H1 (cell line): Measurements from ENCODE around the gene GALNTL6. TPM values are rescaled to one million over a fixed set of nuclear protein-coding genes. Genes with fewer than 3 reads are reported as not detected.

ENCODE experiments used
- CTCF ChIA-PET: fragments of 300-600 bp; sonication (Branson Sonifier 250); formaldehyde crosslinking; loops from one replicate; lab custom pipeline; 2021; ENCODE audit not compliant: partially characterized antibody; lab: Charles Lee
- POLR2A ChIA-PET: fragments of 300-600 bp; sonication (Branson Sonifier 250); formaldehyde crosslinking; loops from one replicate; lab custom pipeline; 2021; ENCODE audit warnings: inconsistent platforms; ENCODE audit not compliant: partially characterized antibody; lab: Charles Lee
- DNase-seq, 2 experiments: peaks; one replicate each; pipeline versions ENCODE4 v3.0.0 to v3.0.0-alpha.2; 2010 to 2022; ENCODE audit warnings: low spot score in 2 of 2, low read depth in 1 of 2, mixed read lengths in 1 of 2
- FAIRE-seq: peaks from 2 replicates; lab custom pipeline; 2011; peaks lifted over from hg19 to GRCh38; lab: Jason Lieb, UNC
- H2AFZ ChIP-seq: 2 replicates; pipeline ENCODE4 v1.8.1; 2012; ENCODE audit warnings: low read length, inconsistent platforms
- H2AK5ac ChIP-seq: 2 replicates; pipeline ENCODE4 v1.6.1; 2013; ENCODE audit warnings: low read depth, low read length
- H2BK120ac ChIP-seq: replicated peaks from 2 replicates; pipeline ENCODE3; 2013; ENCODE audit warnings: low read depth, low read length, inconsistent platforms
- H2BK12ac ChIP-seq: 2 replicates; pipeline ENCODE4 v1.6.1; 2013; ENCODE audit warnings: low read depth, low read length
- H2BK15ac ChIP-seq: 2 replicates; pipeline ENCODE4 v1.6.1; 2013; ENCODE audit warnings: low read length
- H2BK20ac ChIP-seq: 2 replicates; pipeline ENCODE4 v1.6.1; 2013; ENCODE audit warnings: low read length
- H2BK5ac ChIP-seq: 2 replicates; pipeline ENCODE4 v1.6.1; 2013; ENCODE audit warnings: low read depth, low read length
- H3K14ac ChIP-seq: 2 replicates; pipeline ENCODE4 v1.6.1; 2013; ENCODE audit warnings: inconsistent platforms; ENCODE audit not compliant: insufficient read length
- H3K18ac ChIP-seq: 2 replicates; pipeline ENCODE4 v1.6.1; 2013; ENCODE audit warnings: low read length; ENCODE audit errors: extremely low read depth
- H3K23ac ChIP-seq: 2 replicates; pipeline ENCODE4 v1.6.1; 2013; ENCODE audit warnings: inconsistent platforms; ENCODE audit not compliant: insufficient read length
- H3K23me2 ChIP-seq: 2 replicates; pipeline ENCODE4 v1.6.1; 2013; ENCODE audit warnings: low read depth, low read length
- H3K27ac ChIP-seq: 2 replicates; pipeline ENCODE4 v1.6.1; 2011; ENCODE audit warnings: low read depth, low read length, inconsistent platforms
- H3K27me3 ChIP-seq, 4 experiments: replicated peaks in 1 of 4; 1 replicate in 1 of 4; 2 replicates in 3 of 4; pipeline versions ENCODE4 v1.6.1 to v1.8.1; 2011 to 2013; ENCODE audit warnings: low read length in 3 of 4, mild to moderate bottlenecking in 3 of 4, inconsistent platforms in 2 of 4, mixed read lengths in 2 of 4, moderate library complexity in 1 of 4; ENCODE audit not compliant: control insufficient read depth in 3 of 4, insufficient read depth in 3 of 4; ENCODE audit errors: extremely low read depth in 1 of 4
- H3K36me3 ChIP-seq, 4 experiments: 2 replicates each; pipeline versions ENCODE4 v1.6.1 to v1.8.1; 2011 to 2013; ENCODE audit warnings: mild to moderate bottlenecking in 4 of 4, low read length in 3 of 4, moderate library complexity in 2 of 4, control low read depth in 1 of 4, inconsistent platforms in 1 of 4; ENCODE audit not compliant: insufficient read depth in 4 of 4, control insufficient read depth in 2 of 4
- H3K4ac ChIP-seq: replicated peaks from 2 replicates; pipeline ENCODE3; 2013; ENCODE audit warnings: low read length, low read depth, mixed read lengths, inconsistent platforms; ENCODE audit not compliant: insufficient read length
- H3K4me1 ChIP-seq, 4 experiments: replicated peaks in 1 of 4; 1 replicate in 1 of 4; 2 replicates in 3 of 4; pipeline versions ENCODE4 v1.6.1 to v1.8.1; 2011 to 2013; ENCODE audit warnings: low read length in 3 of 4, inconsistent platforms in 2 of 4, mixed read lengths in 1 of 4; ENCODE audit not compliant: insufficient read depth in 4 of 4, control insufficient read depth in 3 of 4
- H3K4me2 ChIP-seq, 2 experiments: 2 replicates each; pipeline versions ENCODE4 v1.6.1 to v1.8.1; 2011 to 2013; ENCODE audit warnings: low read depth in 2 of 2, low read length in 2 of 2, control low read depth in 1 of 2, inconsistent platforms in 1 of 2, mild to moderate bottlenecking in 1 of 2; ENCODE audit not compliant: insufficient read depth in 1 of 2
- H3K4me3 ChIP-seq, 4 experiments: fragments of 200-600, 300-600 bp in 1 of 4; sonication (generic), shearing (Covaris generic), sonication (Bioruptor Twin) in 1 of 4; 2 replicates each; pipeline versions ENCODE4 v1.5.1 to v1.8.1; 2011 to 2016; ENCODE audit warnings: low read length in 4 of 4, low read depth in 3 of 4, control low read depth in 2 of 4, inconsistent platforms in 2 of 4, mild to moderate bottlenecking in 2 of 4, mixed read lengths in 1 of 4, moderate library complexity in 1 of 4; ENCODE audit not compliant: insufficient read depth in 2 of 4; ENCODE audit errors: extremely low read depth in 1 of 4
- H3K56ac ChIP-seq: replicated peaks from 2 replicates; pipeline ENCODE3; 2013; ENCODE audit warnings: low read depth, mild to moderate bottlenecking, mixed read lengths, low read length, inconsistent platforms; ENCODE audit not compliant: insufficient read length
- H3K79me1 ChIP-seq: 2 replicates; pipeline ENCODE4 v1.6.1; 2013; ENCODE audit warnings: low read depth, low read length, control low read depth
- H3K79me2 ChIP-seq, 2 experiments: 2 replicates each; pipeline versions ENCODE4 v1.6.1 to v1.8.1; 2012 to 2013; ENCODE audit warnings: low read length in 2 of 2, mild to moderate bottlenecking in 2 of 2, inconsistent platforms in 1 of 2; ENCODE audit not compliant: insufficient read depth in 2 of 2, control insufficient read depth in 1 of 2
- H3K9ac ChIP-seq, 4 experiments: replicated peaks in 1 of 4; 1 replicate in 1 of 4; 2 replicates in 3 of 4; pipeline versions ENCODE4 v1.6.1 to v1.8.1; 2011 to 2013; ENCODE audit warnings: low read depth in 3 of 4, low read length in 3 of 4, control low read depth in 2 of 4, mild to moderate bottlenecking in 2 of 4, moderate library complexity in 2 of 4, inconsistent platforms in 1 of 4; ENCODE audit errors: extremely low read depth in 1 of 4
- H3K9me3 ChIP-seq, 2 experiments: 2 replicates each; pipeline versions ENCODE4 v1.6.1 to v1.8.1; 2012 to 2013; ENCODE audit warnings: mild to moderate bottlenecking in 2 of 2, moderate library complexity in 2 of 2, control low read depth in 1 of 2, inconsistent platforms in 1 of 2, low read depth in 1 of 2, low read length in 1 of 2, mixed read lengths in 1 of 2; ENCODE audit not compliant: insufficient read depth in 2 of 2
- H4K20me1 ChIP-seq, 2 experiments: replicated peaks in 1 of 2; 2 replicates each; pipeline versions ENCODE3 to v1.8.1; 2011 to 2013; ENCODE audit warnings: inconsistent platforms in 2 of 2, low read length in 2 of 2, mild to moderate bottlenecking in 1 of 2; ENCODE audit not compliant: insufficient read depth in 2 of 2, control insufficient read depth in 1 of 2
- H4K5ac ChIP-seq: 2 replicates; pipeline ENCODE4 v1.6.1; 2013; ENCODE audit warnings: low read length, low read depth, mixed read lengths, inconsistent platforms; ENCODE audit not compliant: insufficient read length
- H4K8ac ChIP-seq: 2 replicates; pipeline ENCODE4 v1.8.0; 2013; ENCODE audit warnings: mild to moderate bottlenecking, moderate library complexity, low read length, inconsistent platforms; ENCODE audit not compliant: insufficient read depth; ENCODE audit errors: extremely low read depth
- H4K91ac ChIP-seq: replicated peaks from 2 replicates; pipeline ENCODE3; 2013; ENCODE audit warnings: low read length, mixed read lengths, inconsistent platforms; ENCODE audit not compliant: insufficient read length
- CEBPB ChIP-seq: IDR thresholded peaks from 2 replicates; pipeline ENCODE4 v1.6.1; 2012; ENCODE audit warnings: low read depth, low read length
- TCF12 ChIP-seq: IDR thresholded peaks from 2 replicates; pipeline ENCODE4 v1.6.1; 2011; ENCODE audit warnings: low read depth, mild to moderate bottlenecking, low read length
- WGBS, 2 experiments: shearing (Covaris generic) in 1 of 2; methylation state at CpG; one replicate each; pipeline versions ENCODE4 v1.1.6 to v1.1.7; 2013 to 2015; ENCODE audit warnings: low lambda C conversion rate in 2 of 2, mixed read lengths in 2 of 2, inconsistent platforms in 1 of 2, low coverage in 1 of 2, missing lambda C conversion rate in 1 of 2; ENCODE audit not compliant: insufficient replicate concordance in 2 of 2, insufficient coverage in 1 of 2, insufficient read length in 1 of 2; ENCODE audit errors: extremely low coverage in 1 of 2, missing lambda C conversion rate in 1 of 2; 5-methylcytosine and 5-hydroxymethylcytosine counted together
- polyA plus RNA-seq, 7 experiments: library from polyadenylated mRNA; depleted of rRNA in 3 of 7; stranded (reverse) in 5 of 7; unstranded in 2 of 7; fragments of >200 nt in 5 of 7; fragments of 200-250 nt in 2 of 7; gene quantifications; 1 replicate in 5 of 7; 2 replicates in 1 of 7; 4 replicates in 1 of 7; pipeline versions ENCODE4 v1.2.1 to v1.2.3, GENCODE V29; 2011 to 2013; ENCODE audit warnings: missing spikeins in 2 of 7, mixed read lengths in 2 of 7
- total RNA-seq: library from RNA; stranded (reverse); fragmentation: NEBNext Ultra II Directional; extraction: Animal tissue kit (Norgen Biotek cat#: 25700); gene quantifications from 2 replicates; pipeline ENCODE4 v1.2.1, GENCODE V29; 2021
- TF ChIP-seq, protein P1 (sequence below): IDR thresholded peaks from 2 replicates; pipeline ENCODE4 v1.6.1; 2012; ENCODE audit warnings: low read length, inconsistent platforms

GALNTL6 gene
- total and polyA plus RNA-seq, 2 of the 8 experiments (the other 6 are each of a cell fraction or from before 2014, with no cell fraction given), result 0.03 to 0.32 TPM

DNA sequence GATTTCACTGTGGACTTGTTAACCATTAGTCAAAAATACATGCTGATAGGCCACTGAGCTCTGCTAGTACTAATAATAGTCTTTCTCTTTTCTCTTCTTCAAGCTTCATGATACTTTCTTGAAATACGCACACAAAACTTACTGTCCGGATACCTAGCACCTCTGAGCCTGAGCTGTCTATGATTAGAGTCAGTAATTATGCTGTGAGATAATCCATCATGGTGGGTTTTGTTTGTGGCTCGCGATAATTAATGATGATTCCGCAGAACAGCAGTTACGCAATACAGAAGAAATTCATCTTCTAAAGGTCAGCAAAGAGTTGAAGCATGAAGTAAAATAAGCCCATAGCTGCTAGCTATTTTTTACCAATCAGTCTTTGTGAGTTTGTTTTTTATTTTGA is 843.9 kb downstream of the GALNTL6 start:
- no peak overlapping the region for H2BK15ac ChIP-seq
- H3K4ac ChIP-seq, result no peak overlapping the region
- no peak overlapping the region for H3K23ac ChIP-seq
- POLR2A ChIA-PET, result no interaction called here
- no peak for FAIRE-seq
- no peak overlapping the region for H4K5ac ChIP-seq
- no peak overlapping the region for H3K4me2 ChIP-seq
- H3K56ac ChIP-seq, result no peak overlapping the region
- no peak for DNase-seq
- H3K36me3 ChIP-seq, result no peaks in the 10 kb centered on the region
- WGBS, 2 experiments, result 96% methylated on average over 6 of the region's 6 CpGs; no CpG with 5 or more reads in 1 of the 2 experiments
- peak; percentile 83 for TF ChIP-seq CEBPB
- no peak for TF ChIP-seq TCF12
- TF ChIP-seq, protein P1, sequence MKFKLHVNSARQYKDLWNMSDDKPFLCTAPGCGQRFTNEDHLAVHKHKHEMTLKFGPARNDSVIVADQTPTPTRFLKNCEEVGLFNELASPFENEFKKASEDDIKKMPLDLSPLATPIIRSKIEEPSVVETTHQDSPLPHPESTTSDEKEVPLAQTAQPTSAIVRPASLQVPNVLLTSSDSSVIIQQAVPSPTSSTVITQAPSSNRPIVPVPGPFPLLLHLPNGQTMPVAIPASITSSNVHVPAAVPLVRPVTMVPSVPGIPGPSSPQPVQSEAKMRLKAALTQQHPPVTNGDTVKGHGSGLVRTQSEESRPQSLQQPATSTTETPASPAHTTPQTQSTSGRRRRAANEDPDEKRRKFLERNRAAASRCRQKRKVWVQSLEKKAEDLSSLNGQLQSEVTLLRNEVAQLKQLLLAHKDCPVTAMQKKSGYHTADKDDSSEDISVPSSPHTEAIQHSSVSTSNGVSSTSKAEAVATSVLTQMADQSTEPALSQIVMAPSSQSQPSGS, result no peak
- H3K27ac ChIP-seq, result no peak overlapping the region
- no peak overlapping the region for H2BK120ac ChIP-seq
- no peak overlapping the region for H2BK5ac ChIP-seq
- H4K20me1 ChIP-seq, result no peaks in the 10 kb centered on the region
- no peaks in the 10 kb centered on the region for H3K79me1 ChIP-seq
- H3K79me2 ChIP-seq, result no peaks in the 10 kb centered on the region
- H2BK20ac ChIP-seq, result no peak overlapping the region
- no peak overlapping the region for H4K91ac ChIP-seq
- no peaks in the 10 kb centered on the region for H3K9me3 ChIP-seq
- no peak overlapping the region for H3K9ac ChIP-seq
- no peaks in the 10 kb centered on the region for H3K23me2 ChIP-seq
- H4K8ac ChIP-seq, result no peak overlapping the region
- H2AFZ ChIP-seq, result no peak overlapping the region
- no peak overlapping the region for H3K4me3 ChIP-seq
- H2AK5ac ChIP-seq, result no peak overlapping the region
- no peaks in the 10 kb centered on the region; a peak in 1 of 7 replicates for H3K4me1 ChIP-seq
- H3K18ac ChIP-seq, result no peak overlapping the region
- CTCF ChIA-PET, result interaction anchor here (1.2 kb wide), 1 partner anchor 10 kb away, joined by 5 read pairs; no protein-coding TSS in a partner anchor
- H2BK12ac ChIP-seq, result no peak overlapping the region
- H3K27me3 ChIP-seq, result no peaks in the 10 kb centered on the region
- no peak overlapping the region for H3K14ac ChIP-seq
